H9 (cell line): Measurements from ENCODE around the gene GNRHR. TPM values are rescaled to one million over a fixed set of nuclear protein-coding genes. Genes with fewer than 3 reads are reported as not detected.

Experiments used
- DNase-seq: peaks from one replicate; pipeline ENCODE4 v3.0.0-alpha.2; 2017
- H2AFZ ChIP-seq: one replicate; pipeline ENCODE4 v1.6.1; 2013; ENCODE audit warnings: mild to moderate bottlenecking, low read length, control low read depth, moderate library complexity
- H2AK5ac ChIP-seq: 2 replicates; pipeline ENCODE4 v1.6.1; 2013; ENCODE audit warnings: low read length, control low read depth, mixed read lengths; ENCODE audit not compliant: insufficient read length
- H2BK120ac ChIP-seq: one replicate; pipeline ENCODE4 v1.6.1; 2013; ENCODE audit warnings: low read depth, mild to moderate bottlenecking, low read length, control low read depth, inconsistent platforms; ENCODE audit not compliant: poor library complexity, severe bottlenecking
- H2BK12ac ChIP-seq: 2 replicates; pipeline ENCODE4 v1.6.1; 2013; ENCODE audit warnings: low read length, control low read depth, mixed read lengths, low read depth; ENCODE audit not compliant: insufficient read length
- H2BK15ac ChIP-seq: 2 replicates; pipeline ENCODE4 v1.6.1; 2013; ENCODE audit warnings: low read depth, low read length, control low read depth
- H2BK20ac ChIP-seq: one replicate; pipeline ENCODE4 v1.6.1; 2013; ENCODE audit warnings: low read depth, mild to moderate bottlenecking, low read length, control low read depth, inconsistent platforms; ENCODE audit not compliant: poor library complexity, severe bottlenecking
- H2BK5ac ChIP-seq: 2 replicates; pipeline ENCODE4 v1.6.1; 2013; ENCODE audit warnings: low read length, control low read depth, mixed read lengths; ENCODE audit not compliant: insufficient read length
- H3K14ac ChIP-seq: 2 replicates; pipeline ENCODE4 v1.6.1; 2013; ENCODE audit warnings: low read length, control low read depth; ENCODE audit not compliant: insufficient read depth
- H3K18ac ChIP-seq: 2 replicates; pipeline ENCODE4 v1.6.1; 2013; ENCODE audit warnings: low read depth, mild to moderate bottlenecking, mixed read lengths, low read length, control low read depth; ENCODE audit not compliant: insufficient read length
- H3K23ac ChIP-seq: 2 replicates; pipeline ENCODE4 v1.6.1; 2013; ENCODE audit warnings: low read length, control low read depth, mixed read lengths, low read depth; ENCODE audit not compliant: insufficient read length
- H3K23me2 ChIP-seq: 2 replicates; pipeline ENCODE4 v1.6.1; 2013; ENCODE audit warnings: low read depth, mild to moderate bottlenecking, mixed read lengths, low read length, control low read depth; ENCODE audit not compliant: insufficient read length, poor library complexity, severe bottlenecking
- H3K27ac ChIP-seq: 2 replicates; pipeline ENCODE4 v1.5.1; 2013; ENCODE audit warnings: low read length, control low read depth, mixed read lengths, low read depth; ENCODE audit not compliant: insufficient read length
- H3K27me3 ChIP-seq: 2 replicates; pipeline ENCODE4 v1.6.1; 2013; ENCODE audit warnings: low read length, control low read depth, inconsistent platforms; ENCODE audit not compliant: insufficient read depth
- H3K4ac ChIP-seq: 2 replicates; pipeline ENCODE4 v1.6.1; 2013; ENCODE audit warnings: low read depth, mild to moderate bottlenecking, control low read depth, inconsistent platforms, low read length, moderate library complexity
- H3K4me1 ChIP-seq: 2 replicates; pipeline ENCODE4 v1.6.1; 2013; ENCODE audit warnings: low read length, control low read depth, inconsistent platforms; ENCODE audit not compliant: insufficient read depth
- H3K4me2 ChIP-seq: 2 replicates; pipeline ENCODE4 v1.6.1; 2013; ENCODE audit warnings: low read length, control low read depth, mixed read lengths; ENCODE audit not compliant: insufficient read length, insufficient read depth
- H3K56ac ChIP-seq: 2 replicates; pipeline ENCODE4 v1.6.1; 2013; ENCODE audit warnings: low read depth, mild to moderate bottlenecking, mixed read lengths, low read length, control low read depth; ENCODE audit not compliant: insufficient read length
- H3K79me1 ChIP-seq: 2 replicates; pipeline ENCODE4 v1.6.1; 2013; ENCODE audit warnings: low read depth, mild to moderate bottlenecking, moderate library complexity, low read length, control low read depth, inconsistent platforms; ENCODE audit not compliant: insufficient read depth, poor library complexity, severe bottlenecking
- H3K79me2 ChIP-seq: 2 replicates; pipeline ENCODE4 v1.6.1; 2013; ENCODE audit warnings: low read length, control low read depth, inconsistent platforms; ENCODE audit not compliant: insufficient read depth
- H3K9ac ChIP-seq: 2 replicates; pipeline ENCODE4 v1.6.1; 2013; ENCODE audit warnings: low read length, control low read depth, mixed read lengths; ENCODE audit not compliant: insufficient read length; ENCODE audit errors: extremely low read depth
- H3K9me3 ChIP-seq: one replicate; pipeline ENCODE4 v1.6.1; 2013; ENCODE audit warnings: low read depth, low read length, inconsistent platforms; ENCODE audit not compliant: control insufficient read depth
- H3T11ph ChIP-seq: one replicate; pipeline ENCODE4 v1.6.1; 2013; ENCODE audit warnings: mild to moderate bottlenecking, low read length, control low read depth, inconsistent platforms
- H4K20me1 ChIP-seq: one replicate; pipeline ENCODE4 v1.6.1; 2013; ENCODE audit not compliant: control insufficient read depth, insufficient read length, insufficient read depth
- H4K5ac ChIP-seq: 2 replicates; pipeline ENCODE4 v1.6.1; 2013; ENCODE audit warnings: low read depth, mild to moderate bottlenecking, mixed read lengths, low read length, control low read depth; ENCODE audit not compliant: insufficient read length
- H4K8ac ChIP-seq: replicated peaks from 2 replicates; pipeline ENCODE4 v1.6.1; 2013; ENCODE audit warnings: low read length, control low read depth, mixed read lengths, low read depth; ENCODE audit not compliant: insufficient read length
- H4K91ac ChIP-seq: 2 replicates; pipeline ENCODE4 v1.6.1; 2013; ENCODE audit warnings: low read depth, mild to moderate bottlenecking, moderate library complexity, mixed read lengths, low read length, control low read depth; ENCODE audit not compliant: insufficient read length
- H3K27ac Mint-ChIP-seq, 3 experiments: 2 replicates in 2 of 3; 3 replicates in 1 of 3; pipeline ENCODE4 v1.8.0; 2020 to 2021; ENCODE audit warnings: mixed read lengths in 3 of 3, mild to moderate bottlenecking in 1 of 3, moderate library complexity in 1 of 3
- H3K27me3 Mint-ChIP-seq: 2 replicates; pipeline ENCODE4 v1.8.0; 2021; ENCODE audit warnings: low read depth, mild to moderate bottlenecking, moderate library complexity, mixed read lengths
- H3K36me3 Mint-ChIP-seq, 3 experiments: 2 replicates in 2 of 3; 3 replicates in 1 of 3; pipeline ENCODE4 v1.8.0; 2020 to 2021; ENCODE audit warnings: low read depth in 3 of 3, mixed read lengths in 3 of 3; ENCODE audit not compliant: insufficient read depth in 1 of 3
- H3K4me1 Mint-ChIP-seq, 2 experiments: 2 replicates each; pipeline ENCODE4 v1.8.0; 2020; ENCODE audit warnings: mixed read lengths in 2 of 2
- H3K4me3 Mint-ChIP-seq, 2 experiments: 2 replicates in 1 of 2; 3 replicates in 1 of 2; pipeline ENCODE4 v1.8.0; 2020 to 2021; ENCODE audit warnings: mild to moderate bottlenecking in 2 of 2, mixed read lengths in 2 of 2, moderate library complexity in 1 of 2
- H3K9me3 Mint-ChIP-seq, 2 experiments: 2 replicates in 1 of 2; 3 replicates in 1 of 2; pipeline ENCODE4 v1.8.0; 2020; ENCODE audit warnings: mild to moderate bottlenecking in 2 of 2, mixed read lengths in 2 of 2, moderate library complexity in 1 of 2
- CTCF ChIP-seq: fragments of 200-600 bp; sonication (generic); conservative IDR thresholded peaks from 3 replicates; pipeline ENCODE4 v1.8.0; 2021; ENCODE audit warnings: antibody characterized with exemption, mild to moderate bottlenecking
- total RNA-seq: library from RNA; stranded (reverse); gene quantifications from 2 replicates; pipeline ENCODE4 v1.2.1, GENCODE V29; 2021

Gene GNRHR
- total RNA-seq, 1 experiment from 2014 or later, result not detected

- Mint-ChIP-seq H3K9me3 (no peaks in the 10 kb centered on the region), H3K27me3 (no peaks in the 10 kb centered on the region), H3K4me1 (no peaks in the 10 kb centered on the region), H3K36me3 (no peaks in the 10 kb centered on the region), H3K4me3 (no peak overlapping the region), H3K27ac (no peak overlapping the region)
- Histone ChIP-seq H3K79me1 (no peaks in the 10 kb centered on the region), H2AFZ (no peak overlapping the region), H3K23ac (no peak overlapping the region), H2BK15ac (no peak overlapping the region), H3K4me1 (no peaks in the 10 kb centered on the region), H3K9me3 (no peaks in the 10 kb centered on the region), H3K79me2 (no peaks in the 10 kb centered on the region), H3K18ac (no peak overlapping the region), H3K56ac (no peak overlapping the region), H2BK5ac (no peak overlapping the region), H3K4me2 (no peak overlapping the region), H2BK20ac (no peak overlapping the region), H3K9ac (no peak overlapping the region), H3K27me3 (no peaks in the 10 kb centered on the region), H4K5ac (no peak overlapping the region), H3K4ac (no peak overlapping the region), H2AK5ac (no peak overlapping the region), H3K27ac (no peak overlapping the region), H3T11ph (no peak overlapping the region), H3K23me2 (no peaks in the 10 kb centered on the region), H2BK120ac (no peak overlapping the region), H3K14ac (no peak overlapping the region), H2BK12ac (no peak overlapping the region), H4K91ac (no peak overlapping the region), H4K8ac (no peak overlapping the region), H4K20me1 (no peaks in the 10 kb centered on the region)
- TF ChIP-seq CTCF, result no peak
- no peak for DNase-seq
These were observed 36.5 kb upstream of the GNRHR start for GRCh38 chr4:67790721-67791120.
